ENCODE measurements around the gene SHC3. TPM values are rescaled to one million over a fixed set of nuclear protein-coding genes. Genes with fewer than 3 reads are reported as not detected.

The SHC3 gene
- polyA plus RNA-seq, 2 donors = 0.19 to 0.35 TPM

DNA sequence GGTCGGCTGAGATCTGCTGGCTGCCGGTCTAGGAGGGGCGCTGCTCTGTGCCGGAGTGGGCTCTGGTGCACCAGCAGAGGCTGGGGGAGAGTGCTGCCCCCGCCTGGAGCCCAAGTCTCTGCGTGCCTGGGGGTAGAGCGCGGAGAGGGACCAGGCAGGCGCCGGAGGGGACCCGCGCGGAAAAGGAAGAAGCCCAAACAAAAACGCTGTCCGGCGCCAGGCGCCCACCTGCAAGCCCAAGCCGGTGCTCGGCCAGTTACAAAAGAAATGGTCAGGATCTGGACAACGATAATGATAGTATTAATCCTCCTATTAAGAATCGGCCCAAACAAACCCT is 187.9 kb downstream of the SHC3 start:
- Histone ChIP-seq H3K9me3 (ENCODE audit: control insufficient read depth in 2 of 2, insufficient read depth in 1 of 2, low read depth in 1 of 2, low read length in 1 of 2) (no peaks in the 10 kb centered on the region), H3K27ac (ENCODE audit: low read depth in 2 of 2, low read length in 1 of 2) (peak overlapping the region; percentile 59 to 61), H3K4me1 (ENCODE audit: control insufficient read depth in 2 of 2, insufficient read depth in 2 of 2, low read length in 1 of 2) (peaks cover 0 to 3% of the 10 kb centered on the region in 2 donors), H3K36me3 (ENCODE audit: control insufficient read depth in 2 of 2, insufficient read depth in 2 of 2, low read length in 1 of 2) (no peaks in the 10 kb centered on the region), H3K27me3 (ENCODE audit: control insufficient read depth in 1 of 2, insufficient read depth in 2 of 2, low read length in 2 of 2) (no peaks in the 10 kb centered on the region), H3K4me3 (ENCODE audit: low read depth in 1 of 2, low read length in 2 of 2) (peak overlapping the region; percentile 29 to 56)
- whole genome bisulfite sequencing, 2 donors = 35 to 37% methylated on average over 21 of the region's 21 CpGs

DNA sequence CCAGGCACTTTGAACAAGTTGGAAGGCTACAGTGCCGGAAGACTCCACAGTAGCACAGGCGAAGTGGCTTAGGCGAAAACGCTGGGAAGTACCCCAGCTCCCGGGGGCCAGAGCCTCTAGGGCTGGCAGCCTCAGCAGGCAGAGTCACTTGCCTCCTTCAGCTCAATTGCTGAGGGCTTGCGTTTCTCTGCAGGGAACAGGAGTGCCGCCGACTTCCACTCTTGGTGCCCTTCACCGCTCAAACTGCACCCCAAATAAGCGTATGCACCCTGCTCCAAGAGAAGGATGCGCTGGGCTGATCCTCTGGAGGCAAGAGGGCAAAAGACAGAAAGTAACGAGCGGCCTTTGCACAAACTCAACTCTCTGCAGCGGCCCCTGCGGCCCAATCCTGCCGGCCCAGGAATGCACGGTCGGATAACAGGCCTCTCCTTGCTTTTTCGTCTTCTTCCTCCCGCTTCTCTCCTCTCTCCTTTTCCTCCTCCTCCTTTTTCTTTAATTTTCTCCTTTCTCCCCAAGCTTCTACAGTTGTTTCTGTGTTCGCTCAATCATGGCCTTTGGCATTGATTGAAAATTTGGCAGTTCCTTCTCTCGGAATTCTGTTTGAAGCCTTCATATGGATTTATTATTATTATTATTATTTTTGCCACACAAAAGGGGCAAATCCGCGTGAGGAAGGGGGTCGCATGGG is 188.4 kb downstream of the SHC3 start:
- 80 to 87% methylated on average over 25 of the region's 25 CpGs for WGBS, 2 donors
- Histone ChIP-seq H3K4me3 (ENCODE audit: low read depth in 1 of 2, low read length in 2 of 2) (no peak overlapping the region), H3K36me3 (ENCODE audit: control insufficient read depth in 2 of 2, insufficient read depth in 2 of 2, low read length in 1 of 2) (no peaks in the 10 kb centered on the region), H3K9me3 (ENCODE audit: control insufficient read depth in 2 of 2, insufficient read depth in 1 of 2, low read depth in 1 of 2, low read length in 1 of 2) (no peaks in the 10 kb centered on the region), H3K27ac (ENCODE audit: low read depth in 2 of 2, low read length in 1 of 2) (peak overlapping the region in 1 of 2 donors; percentile 60), H3K27me3 (ENCODE audit: control insufficient read depth in 1 of 2, insufficient read depth in 2 of 2, low read length in 2 of 2) (no peaks in the 10 kb centered on the region), H3K4me1 (ENCODE audit: control insufficient read depth in 2 of 2, insufficient read depth in 2 of 2, low read length in 1 of 2) (peaks cover 0 to 3% of the 10 kb centered on the region in 2 donors)

- Histone ChIP-seq H3K27me3 (ENCODE audit: control insufficient read depth in 1 of 2, insufficient read depth in 2 of 2, low read length in 2 of 2) (no peaks in the 10 kb centered on the region), H3K4me1 (ENCODE audit: control insufficient read depth in 2 of 2, insufficient read depth in 2 of 2, low read length in 1 of 2) (peaks cover 0 to 2% of the 10 kb centered on the region in 2 donors), H3K27ac (ENCODE audit: low read depth in 2 of 2, low read length in 1 of 2) (peak overlapping the region; percentile 21 to 60), H3K36me3 (ENCODE audit: control insufficient read depth in 2 of 2, insufficient read depth in 2 of 2, low read length in 1 of 2) (no peaks in the 10 kb centered on the region), H3K9me3 (ENCODE audit: control insufficient read depth in 2 of 2, insufficient read depth in 1 of 2, low read depth in 1 of 2, low read length in 1 of 2) (no peaks in the 10 kb centered on the region), H3K4me3 (ENCODE audit: low read depth in 1 of 2, low read length in 2 of 2) (no peak overlapping the region)
- WGBS, 2 donors = 15 to 19% methylated on average over 7 of the region's 7 CpGs
These were observed 189.6 kb downstream of the SHC3 start for GRCh38 chr9:88988796-88989641.

GRCh38 chr9:88987661-88988060 is 191.0 kb downstream of the SHC3 start:
- peaks cover 0 to 3% of the 10 kb centered on the region in 2 donors for H3K4me1 ChIP-seq (ENCODE audit: control insufficient read depth in 2 of 2, insufficient read depth in 2 of 2, low read length in 1 of 2)
- no peak overlapping the region for H3K27ac ChIP-seq (ENCODE audit: low read depth in 2 of 2, low read length in 1 of 2)
- no peaks in the 10 kb centered on the region for H3K9me3 ChIP-seq (ENCODE audit: control insufficient read depth in 2 of 2, insufficient read depth in 1 of 2, low read depth in 1 of 2, low read length in 1 of 2)
- no peaks in the 10 kb centered on the region for H3K36me3 ChIP-seq (ENCODE audit: control insufficient read depth in 2 of 2, insufficient read depth in 2 of 2, low read length in 1 of 2)
- no peak overlapping the region for H3K4me3 ChIP-seq (ENCODE audit: low read depth in 1 of 2, low read length in 2 of 2)
- WGBS, 2 donors = 77 to 94% methylated on average over 4 of the region's 4 CpGs
- H3K27me3 ChIP-seq (ENCODE audit: control insufficient read depth in 1 of 2, insufficient read depth in 2 of 2, low read length in 2 of 2) = no peaks in the 10 kb centered on the region

DNA sequence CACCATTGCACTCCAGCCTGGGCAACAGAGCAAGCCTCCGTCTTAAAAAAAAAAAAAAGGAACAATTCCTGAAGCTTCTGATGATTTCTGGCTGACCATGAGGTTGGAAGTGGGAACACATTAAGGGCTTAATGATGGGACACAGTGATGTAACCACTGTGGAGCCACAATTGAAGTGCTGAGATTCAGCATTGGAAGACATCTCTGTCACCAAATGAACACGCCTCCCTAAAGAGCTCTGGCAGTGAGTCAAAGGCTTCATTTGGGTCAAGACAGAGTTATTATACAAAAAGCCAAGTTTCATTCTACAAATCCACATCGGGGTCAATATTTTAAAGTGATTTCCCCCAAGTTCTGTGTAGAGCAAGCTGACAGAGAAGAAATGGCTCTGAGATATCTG is 191.8 kb downstream of the SHC3 start:
- Histone ChIP-seq H3K27ac (ENCODE audit: low read depth in 2 of 2, low read length in 1 of 2) (no peak overlapping the region), H3K9me3 (ENCODE audit: control insufficient read depth in 2 of 2, insufficient read depth in 1 of 2, low read depth in 1 of 2, low read length in 1 of 2) (no peaks in the 10 kb centered on the region), H3K4me3 (ENCODE audit: low read depth in 1 of 2, low read length in 2 of 2) (no peak overlapping the region), H3K4me1 (ENCODE audit: control insufficient read depth in 2 of 2, insufficient read depth in 2 of 2, low read length in 1 of 2) (peaks cover 0 to 3% of the 10 kb centered on the region in 2 donors), H3K36me3 (ENCODE audit: control insufficient read depth in 2 of 2, insufficient read depth in 2 of 2, low read length in 1 of 2) (no peaks in the 10 kb centered on the region), H3K27me3 (ENCODE audit: control insufficient read depth in 1 of 2, insufficient read depth in 2 of 2, low read length in 2 of 2) (no peaks in the 10 kb centered on the region)
- WGBS, 2 donors = 79 to 80% methylated on average over 3 of the region's 3 CpGs

- no peak overlapping the region for H3K27ac ChIP-seq (ENCODE audit: low read depth in 2 of 2, low read length in 1 of 2)
- H3K27me3 ChIP-seq (ENCODE audit: control insufficient read depth in 1 of 2, insufficient read depth in 2 of 2, low read length in 2 of 2) = no peaks in the 10 kb centered on the region
- H3K36me3 ChIP-seq (ENCODE audit: control insufficient read depth in 2 of 2, insufficient read depth in 2 of 2, low read length in 1 of 2) = no peaks in the 10 kb centered on the region
- H3K4me1 ChIP-seq (ENCODE audit: control insufficient read depth in 2 of 2, insufficient read depth in 2 of 2, low read length in 1 of 2) = peaks cover 0 to 3% of the 10 kb centered on the region in 2 donors
- H3K4me3 ChIP-seq (ENCODE audit: low read depth in 1 of 2, low read length in 2 of 2) = no peak overlapping the region
- H3K9me3 ChIP-seq (ENCODE audit: control insufficient read depth in 2 of 2, insufficient read depth in 1 of 2, low read depth in 1 of 2, low read length in 1 of 2) = no peaks in the 10 kb centered on the region
- WGBS, 2 donors = 67 to 72% methylated on average over 2 of the region's 2 CpGs
These were observed 193.0 kb downstream of the SHC3 start for GRCh38 chr9:88985616-88986015.

DNA sequence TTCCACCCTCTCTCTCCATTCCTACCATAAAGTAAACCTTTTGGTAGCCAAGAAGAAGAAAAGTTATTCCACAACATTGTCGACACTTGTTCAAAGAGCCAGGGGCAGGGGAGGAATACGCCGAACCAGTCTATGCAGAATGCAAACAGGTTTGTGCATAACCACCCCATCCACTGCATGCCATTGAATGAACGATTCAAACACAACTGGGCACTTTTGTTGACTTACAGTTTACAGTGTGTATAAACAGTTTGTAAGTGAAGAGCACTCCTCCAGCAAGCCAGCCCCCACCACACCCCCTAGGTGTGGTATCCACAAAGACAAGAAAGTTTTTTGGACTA is 194.1 kb downstream of the SHC3 start:
- H3K36me3 ChIP-seq (ENCODE audit: control insufficient read depth in 2 of 2, insufficient read depth in 2 of 2, low read length in 1 of 2) = no peaks in the 10 kb centered on the region
- H3K4me1 ChIP-seq (ENCODE audit: control insufficient read depth in 2 of 2, insufficient read depth in 2 of 2, low read length in 1 of 2) = peaks cover 0 to 3% of the 10 kb centered on the region in 2 donors
- no peaks in the 10 kb centered on the region for H3K27me3 ChIP-seq (ENCODE audit: control insufficient read depth in 1 of 2, insufficient read depth in 2 of 2, low read length in 2 of 2)
- 47 to 54% methylated on average over 4 of the region's 4 CpGs for WGBS, 2 donors
- no peaks in the 10 kb centered on the region for H3K9me3 ChIP-seq (ENCODE audit: control insufficient read depth in 2 of 2, insufficient read depth in 1 of 2, low read depth in 1 of 2, low read length in 1 of 2)
- H3K4me3 ChIP-seq (ENCODE audit: low read depth in 1 of 2, low read length in 2 of 2) = no peak overlapping the region
- peak overlapping the region; percentile 5 to 57 for H3K27ac ChIP-seq (ENCODE audit: low read depth in 2 of 2, low read length in 1 of 2)

DNA sequence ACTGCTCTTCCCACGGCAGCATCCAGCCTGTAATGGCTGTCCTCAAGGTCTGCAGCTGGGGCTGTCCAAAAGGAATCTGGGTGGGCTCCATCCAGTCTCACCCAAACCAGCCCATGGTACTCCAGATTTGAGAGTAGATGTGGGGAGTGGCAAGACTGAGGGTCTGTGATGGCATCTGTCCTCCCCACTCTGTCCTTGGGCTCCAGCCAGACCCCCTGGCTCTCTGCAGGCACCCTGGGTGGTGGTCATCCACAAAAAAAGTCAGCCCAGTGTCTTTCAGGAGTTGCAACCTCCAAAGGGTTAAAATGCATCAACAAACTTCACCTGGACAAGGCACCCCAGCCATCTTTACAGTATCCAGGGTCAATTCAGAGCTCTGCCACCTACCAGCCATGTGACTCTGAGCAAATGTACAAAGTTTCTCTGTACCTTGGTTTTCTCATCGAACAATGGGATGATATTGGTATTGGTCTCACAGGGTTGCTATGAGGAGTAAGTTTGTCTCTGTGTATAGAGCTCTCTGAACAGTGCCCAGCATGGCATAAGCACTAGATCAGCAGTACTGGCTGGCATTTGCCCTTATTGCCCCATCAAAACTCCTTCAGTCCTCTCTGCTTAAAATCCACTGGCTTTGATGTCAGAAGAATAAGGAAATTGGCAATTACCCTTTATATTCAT is 194.6 kb downstream of the SHC3 start:
- H3K4me1 ChIP-seq (ENCODE audit: control insufficient read depth in 2 of 2, insufficient read depth in 2 of 2, low read length in 1 of 2) = peaks cover 0 to 3% of the 10 kb centered on the region in 2 donors
- 71 to 76% methylated on average over 2 of the region's 2 CpGs for WGBS, 2 donors
- H3K27me3 ChIP-seq (ENCODE audit: control insufficient read depth in 1 of 2, insufficient read depth in 2 of 2, low read length in 2 of 2) = no peaks in the 10 kb centered on the region
- H3K27ac ChIP-seq (ENCODE audit: low read depth in 2 of 2, low read length in 1 of 2) = peak overlapping the region; percentile 57 to 60
- no peaks in the 10 kb centered on the region for H3K9me3 ChIP-seq (ENCODE audit: control insufficient read depth in 2 of 2, insufficient read depth in 1 of 2, low read depth in 1 of 2, low read length in 1 of 2)
- H3K36me3 ChIP-seq (ENCODE audit: control insufficient read depth in 2 of 2, insufficient read depth in 2 of 2, low read length in 1 of 2) = no peaks in the 10 kb centered on the region
- H3K4me3 ChIP-seq (ENCODE audit: low read depth in 1 of 2, low read length in 2 of 2) = no peak overlapping the region

GRCh38 chr9:88980740-88981203 is 197.8 kb downstream of the SHC3 start:
- Histone ChIP-seq H3K4me3 (ENCODE audit: low read depth in 1 of 2, low read length in 2 of 2) (no peak overlapping the region), H3K27ac (ENCODE audit: low read depth in 2 of 2, low read length in 1 of 2) (no peak overlapping the region), H3K9me3 (ENCODE audit: control insufficient read depth in 2 of 2, insufficient read depth in 1 of 2, low read depth in 1 of 2, low read length in 1 of 2) (no peaks in the 10 kb centered on the region), H3K4me1 (ENCODE audit: control insufficient read depth in 2 of 2, insufficient read depth in 2 of 2, low read length in 1 of 2) (peaks cover 0 to 3% of the 10 kb centered on the region in 2 donors), H3K36me3 (ENCODE audit: control insufficient read depth in 2 of 2, insufficient read depth in 2 of 2, low read length in 1 of 2) (no peaks in the 10 kb centered on the region), H3K27me3 (ENCODE audit: control insufficient read depth in 1 of 2, insufficient read depth in 2 of 2, low read length in 2 of 2) (no peaks in the 10 kb centered on the region)
- 28 to 38% methylated on average over 1 of the region's 1 CpG for WGBS, 2 donors

All from esophagus (tissue), 2 donors.